Measurements from ENCODE around the gene KCTD13.
"Not testable (repeated sequence)": the region's sequence is repeated elsewhere in the genome, so short reads cannot be mapped to it uniquely, and the experiment has no call there.

Gene KCTD13

DNA sequence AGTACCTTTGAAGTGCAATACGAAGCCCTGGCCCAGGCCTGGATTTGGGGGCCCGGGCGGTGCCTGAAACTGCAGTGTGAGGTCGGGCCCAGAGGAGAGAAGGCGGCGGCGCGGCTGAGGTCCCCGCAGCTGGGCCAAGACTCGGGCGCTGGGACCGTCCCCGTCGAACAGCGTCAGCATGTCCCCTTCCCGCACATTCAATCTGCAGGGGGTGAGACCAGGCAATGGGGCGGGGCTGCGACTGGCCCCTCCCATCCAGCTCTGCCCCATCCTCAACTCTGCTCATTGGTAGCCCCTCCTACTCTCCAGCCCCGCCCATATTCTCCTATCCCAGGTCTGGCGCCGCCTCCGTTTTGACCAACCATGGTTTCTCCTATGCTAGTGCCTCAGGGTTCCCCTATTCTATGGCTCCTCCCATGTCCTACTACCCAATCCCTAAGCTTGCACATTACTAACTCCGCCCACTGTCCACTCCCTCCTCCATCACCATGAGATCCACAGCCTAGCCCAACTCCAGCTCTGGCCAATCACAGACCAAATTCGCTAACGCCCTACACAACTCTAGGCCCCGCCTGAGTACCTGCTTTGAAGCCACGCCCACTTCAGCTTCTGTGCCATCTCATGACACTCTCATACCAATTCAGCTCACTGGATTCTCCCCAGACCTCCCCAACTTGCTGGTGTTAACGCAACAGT, 48.6 kb downstream of the KCTD13 start:
- FAIRE-seq, result no peak

DNA sequence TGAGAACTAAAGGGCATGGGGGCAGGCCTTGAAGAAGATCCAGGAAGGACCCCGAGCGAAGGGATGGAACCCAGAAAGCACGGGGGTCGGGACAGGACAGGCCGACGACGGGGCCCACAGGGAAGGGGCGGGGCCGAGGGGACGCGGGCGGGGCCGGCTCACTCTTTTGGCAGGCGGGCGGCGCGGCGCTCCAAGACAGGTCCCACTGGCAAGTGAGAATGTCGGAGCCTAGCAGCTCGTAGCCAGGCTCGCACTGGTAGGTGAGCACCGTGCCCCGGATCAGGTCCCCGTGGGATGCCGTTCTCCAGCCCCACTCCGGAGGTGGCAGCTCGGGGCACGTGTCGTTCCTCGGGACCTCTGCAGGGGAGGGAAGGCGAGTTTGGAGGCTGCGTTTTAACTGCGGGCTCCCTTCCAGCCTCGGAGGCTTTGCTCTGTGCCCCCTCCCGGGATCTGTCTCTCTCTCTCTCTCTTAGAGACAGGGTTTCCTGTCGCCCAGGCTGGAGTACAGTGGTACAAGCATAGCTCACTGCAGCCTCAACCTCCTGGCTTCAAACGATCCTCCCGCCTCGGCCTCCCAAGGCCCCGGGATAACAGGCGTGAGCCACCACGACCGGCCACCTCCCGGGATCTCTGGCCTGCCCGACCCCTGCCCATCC, 49.3 kb downstream of the KCTD13 start:
- no peak for FAIRE-seq

DNA sequence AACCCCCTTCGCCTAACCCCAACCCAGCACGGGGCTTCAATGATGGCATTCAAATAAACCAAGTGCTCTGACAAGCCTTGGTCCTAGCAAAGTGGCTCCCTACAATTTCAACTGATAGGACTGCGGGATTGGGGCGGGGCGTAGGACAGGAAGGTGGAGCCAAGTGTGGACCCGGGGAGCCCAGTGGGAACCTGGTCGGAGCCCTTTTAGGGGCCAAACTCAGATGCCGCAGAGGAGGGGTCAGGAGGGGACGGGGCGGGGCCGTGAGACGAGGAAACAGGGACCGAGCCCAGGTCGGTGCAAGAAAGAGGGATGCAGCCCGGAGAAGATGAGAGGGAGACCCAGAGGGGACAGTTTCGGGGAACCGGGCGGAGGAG, 49.8 kb downstream of the KCTD13 start:
- no peak for FAIRE-seq

DNA sequence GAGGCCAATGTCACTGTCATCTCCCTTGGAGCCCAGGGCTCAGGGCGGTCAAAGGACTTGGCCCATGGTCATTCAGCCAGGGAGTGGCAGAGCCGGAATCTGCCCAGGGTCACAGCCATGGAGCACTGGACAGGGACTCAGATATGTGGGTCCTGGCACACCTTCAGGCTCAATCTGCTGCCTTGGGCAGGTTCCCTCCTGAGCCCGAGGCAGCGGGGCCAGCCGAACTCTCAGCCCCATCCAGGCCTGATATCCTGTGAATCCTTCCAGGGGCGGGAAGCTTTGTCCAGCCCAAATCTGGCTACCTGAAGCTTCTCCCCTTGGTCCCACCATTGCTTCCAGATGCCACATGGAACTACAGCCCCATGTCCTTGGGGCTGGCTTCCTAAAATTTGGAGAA, 50.8 kb downstream of the KCTD13 start:
- FAIRE-seq, result no peak

DNA sequence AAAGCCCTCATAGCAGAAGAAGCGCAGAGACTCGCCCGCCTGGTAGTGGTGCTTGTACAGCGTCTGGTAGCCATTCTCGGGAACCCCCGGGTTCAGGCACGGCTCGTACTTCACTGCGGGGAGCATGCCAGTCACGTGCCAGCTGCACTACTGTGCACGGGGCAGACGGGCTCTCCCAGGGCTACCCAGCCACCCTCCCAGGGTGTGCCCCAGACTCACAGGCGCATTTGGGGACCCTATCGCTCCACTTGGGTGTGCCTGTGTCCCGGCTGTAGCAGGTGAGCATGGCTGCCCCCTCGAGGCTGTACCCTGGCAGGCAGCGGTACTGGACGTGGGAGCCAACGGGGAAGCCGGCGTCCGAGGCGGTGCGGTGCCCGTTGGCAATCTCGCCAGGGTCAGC, 52.7 kb downstream of the KCTD13 start:
- FAIRE-seq, result no peak

DNA sequence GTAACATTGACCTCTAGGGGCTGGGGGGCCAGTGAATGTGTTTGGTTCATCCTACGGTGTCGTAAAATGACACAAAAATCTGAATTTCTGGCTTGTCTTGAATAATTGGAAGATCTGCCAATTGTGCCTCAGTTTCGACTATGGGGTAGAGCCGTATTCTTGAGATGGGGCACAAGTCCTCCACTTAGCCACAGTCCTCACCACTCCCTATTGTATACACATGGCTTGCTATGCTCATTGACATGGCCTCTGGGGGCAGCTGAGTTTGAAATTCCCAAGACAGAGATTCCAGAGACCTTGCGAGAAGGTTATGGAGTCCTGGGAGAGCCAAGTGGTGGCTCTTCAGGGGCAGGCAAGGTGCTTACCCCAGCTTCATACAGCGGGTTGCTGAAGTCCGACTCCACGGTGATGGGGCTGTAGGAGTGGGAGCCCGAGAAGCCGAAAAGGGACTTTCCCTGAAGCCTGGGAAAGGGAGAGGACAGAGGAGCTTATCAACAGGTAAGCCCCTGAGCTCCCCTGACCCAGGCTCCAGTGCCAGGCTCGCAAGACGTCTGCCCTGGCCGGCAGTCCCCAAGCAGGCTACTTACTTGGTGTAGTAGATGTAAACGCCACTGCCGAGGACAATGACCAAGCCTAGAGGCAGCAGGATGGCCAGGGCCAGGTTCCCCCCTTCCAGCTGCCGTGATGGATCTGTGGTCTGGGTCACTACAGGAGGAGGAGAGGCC, 54.0 kb downstream of the KCTD13 start:
- no peak for FAIRE-seq

DNA sequence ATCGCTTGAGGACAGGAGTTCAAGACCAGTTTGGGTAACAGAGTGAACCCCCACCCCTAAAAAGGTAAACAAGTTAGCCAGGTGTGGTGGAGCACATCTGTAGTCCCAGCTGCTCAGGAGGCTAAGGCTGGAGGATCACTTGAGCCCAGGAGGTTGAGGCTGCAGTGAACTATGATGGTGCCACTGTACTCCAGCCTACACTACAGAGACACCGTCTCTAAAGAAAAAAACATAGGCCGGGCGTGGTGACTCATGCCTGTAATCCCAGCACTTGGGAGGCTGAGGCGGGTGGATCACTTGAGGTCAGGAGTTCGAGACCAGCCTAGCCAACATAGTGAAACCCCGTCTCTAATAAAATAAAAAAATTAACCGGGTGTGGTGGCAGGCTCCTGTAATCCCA, 57.0 kb downstream of the KCTD13 start:
- not testable (repeated sequence) for FAIRE-seq

DNA sequence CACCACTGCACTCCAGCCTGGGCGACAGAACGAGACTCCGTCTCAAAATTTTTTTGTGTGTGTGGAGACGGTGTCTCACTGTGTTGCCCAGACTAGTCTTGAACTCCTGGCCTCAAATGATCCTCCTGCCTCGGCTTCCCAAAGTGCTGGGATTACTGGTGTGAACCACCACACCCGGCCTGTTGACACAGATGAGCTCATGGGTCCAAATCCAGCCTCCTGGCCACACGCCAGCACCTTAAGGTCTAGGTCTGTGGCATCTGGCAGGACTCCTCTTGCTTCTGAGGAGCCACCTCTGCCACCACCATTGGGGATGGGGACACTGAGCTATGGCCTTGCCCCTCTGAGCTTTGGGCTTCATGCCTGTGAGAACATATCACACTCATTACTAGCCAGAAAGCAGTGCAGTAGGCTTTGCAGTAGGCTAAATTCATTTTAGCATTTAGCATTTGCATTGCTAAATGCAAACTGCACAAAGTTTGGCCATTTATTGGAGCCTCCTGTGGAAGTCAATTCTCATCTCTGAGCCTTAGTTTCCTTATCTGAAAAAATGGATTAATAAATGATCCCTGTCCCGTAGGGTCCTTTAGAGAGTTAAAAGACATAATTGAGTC, 57.5 kb downstream of the KCTD13 start:
- no peak for FAIRE-seq

DNA sequence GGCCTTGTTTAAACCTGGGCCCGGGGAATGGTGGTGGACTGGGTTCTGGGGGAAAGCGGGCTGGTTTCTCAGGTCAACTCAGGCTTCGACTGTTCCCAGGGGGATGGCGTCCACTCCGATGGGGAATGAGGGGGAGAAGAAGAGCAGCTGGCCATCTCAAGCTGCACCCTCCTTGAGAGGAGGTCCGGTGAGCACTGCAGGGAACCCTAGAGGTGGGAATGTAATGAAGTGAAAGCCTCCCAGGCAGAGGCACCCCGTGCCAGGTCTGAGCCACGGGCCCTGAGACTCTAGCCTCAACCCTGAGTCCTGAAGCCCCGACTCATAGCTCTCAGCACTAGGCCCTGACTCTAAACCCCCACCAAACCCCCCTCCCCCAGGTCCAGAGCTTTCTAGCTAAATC, 61.8 kb downstream of the KCTD13 start:
- FAIRE-seq, result no peak

DNA sequence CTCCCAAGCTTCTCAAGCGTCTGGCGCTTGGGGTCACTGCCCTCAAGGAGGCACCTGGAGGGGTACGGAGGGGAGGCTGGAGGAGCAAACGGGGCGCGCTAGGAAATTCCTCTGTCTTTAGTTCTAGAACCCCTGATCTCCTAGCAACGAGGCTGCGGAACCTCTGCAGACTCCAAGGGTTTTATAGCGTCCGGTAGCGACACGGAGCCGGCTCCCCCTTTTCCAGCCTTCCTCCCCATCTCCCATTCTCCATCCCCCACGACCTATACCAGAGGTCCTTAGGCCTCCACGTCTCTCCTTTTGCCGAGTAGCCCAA, 62.4 kb downstream of the KCTD13 start:
- FAIRE-seq, result no peak

DNA sequence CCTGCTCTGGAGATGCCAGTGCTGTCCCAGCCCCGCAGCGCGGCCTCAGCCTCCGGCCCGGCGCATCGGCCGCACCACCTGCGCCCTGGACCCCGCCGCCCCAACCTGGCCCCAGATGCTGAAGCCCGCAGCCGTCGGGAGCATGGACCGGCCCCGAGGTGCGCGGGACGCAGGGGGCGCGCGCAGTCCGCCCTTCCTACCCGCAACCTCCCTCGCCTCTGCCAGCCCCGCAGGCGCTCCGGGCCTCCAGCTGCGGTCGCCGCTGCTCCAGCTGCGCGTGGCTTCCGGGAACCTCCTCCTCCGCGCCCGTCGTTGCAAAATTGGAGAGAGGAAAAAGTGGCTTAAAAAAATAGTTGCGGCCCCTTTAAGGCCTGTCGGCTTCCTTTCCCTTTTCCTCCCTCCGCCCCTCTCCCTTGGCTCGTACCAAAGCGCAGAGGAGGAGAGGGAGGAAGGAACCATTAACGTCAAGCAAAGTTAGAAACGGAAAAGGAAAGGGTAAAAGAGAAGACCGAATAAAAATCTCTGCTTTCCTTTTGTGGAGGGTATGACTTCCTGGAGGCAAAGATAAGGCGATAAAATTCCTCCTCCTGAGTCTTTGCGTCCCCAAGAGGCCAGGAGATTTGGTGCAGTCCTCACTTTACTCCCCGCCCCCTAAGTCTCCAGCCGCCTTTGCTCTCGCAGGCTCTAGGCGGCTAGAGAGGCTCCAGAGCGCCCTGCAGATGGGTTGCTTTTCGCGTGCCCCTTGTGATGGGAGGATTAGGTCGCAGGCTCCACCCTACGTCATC, 63.0 kb downstream of the KCTD13 start, which contains the start of gene CDIPT:
Gene CDIPT, minus strand, starts transcription at position 343 of the 785 bp plus-strand sequence. CDS start 369 bp downstream, outside the sequence.
- peak; percentile 84 for FAIRE-seq

DNA sequence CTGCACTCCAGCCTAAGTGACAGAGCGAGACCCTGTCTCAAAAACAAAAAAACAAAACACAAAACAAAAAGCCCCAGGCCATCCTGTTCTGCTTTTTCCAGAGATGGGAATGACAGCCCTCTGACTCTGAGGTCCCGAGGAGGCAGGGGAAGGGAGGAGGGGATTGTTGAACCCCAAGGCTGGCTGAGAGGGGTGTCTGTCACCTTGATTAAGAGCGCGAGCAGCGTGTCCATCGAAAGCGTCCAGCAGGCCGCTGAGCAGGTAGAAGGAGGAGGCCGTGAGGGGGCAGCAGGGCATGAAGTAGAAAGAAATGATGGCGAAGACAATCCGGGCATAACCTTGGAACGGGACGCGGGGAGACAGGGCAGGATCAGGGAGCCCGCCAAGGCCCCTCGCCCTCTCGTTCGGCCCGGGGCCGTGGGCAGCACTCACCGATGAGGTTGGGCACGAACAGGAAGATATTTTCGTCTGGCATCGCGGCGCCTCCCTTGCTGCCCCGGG, 63.6 kb downstream of the KCTD13 start:
- FAIRE-seq, result no peak

DNA sequence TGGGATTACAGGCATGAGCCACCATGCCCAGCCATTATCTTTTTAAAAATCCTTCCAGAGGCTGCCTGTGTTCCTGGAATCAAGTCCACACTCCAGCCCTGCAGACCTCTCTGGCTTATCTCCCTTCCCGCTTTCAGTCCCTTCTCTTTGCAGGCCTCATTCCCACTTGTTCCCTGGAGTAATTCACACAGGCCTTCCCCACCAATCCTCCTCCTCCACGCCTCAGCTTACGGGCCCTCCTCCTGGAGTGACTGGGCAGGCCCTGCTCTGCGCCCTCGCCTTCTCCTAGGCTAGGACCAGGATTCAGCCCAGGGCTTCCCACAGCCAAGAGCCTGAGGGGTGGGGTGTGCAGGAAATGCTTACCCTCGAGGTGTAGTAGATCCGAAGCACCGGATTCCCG, 65.8 kb downstream of the KCTD13 start:
- no peak for FAIRE-seq

DNA sequence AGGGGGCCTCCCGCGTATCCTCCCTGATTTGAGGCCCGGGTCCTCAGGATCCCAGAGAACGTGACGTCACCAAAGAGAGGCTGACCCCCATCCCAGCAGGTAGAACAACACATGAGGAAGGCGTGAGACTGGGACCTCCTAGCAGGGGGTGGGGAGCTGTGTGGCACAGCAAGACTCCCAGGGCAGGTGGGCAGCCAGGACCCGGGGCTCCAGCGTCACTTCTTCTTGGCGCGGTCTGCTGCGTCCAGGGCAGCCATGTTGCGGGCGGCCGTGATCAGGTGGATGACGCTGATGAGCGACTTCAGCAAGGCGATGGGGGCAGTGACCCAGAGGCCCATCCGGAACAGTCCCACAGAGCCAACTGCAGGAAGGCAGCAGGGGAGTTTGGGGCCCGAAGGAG, 67.1 kb downstream of the KCTD13 start:
- no peak for FAIRE-seq

DNA sequence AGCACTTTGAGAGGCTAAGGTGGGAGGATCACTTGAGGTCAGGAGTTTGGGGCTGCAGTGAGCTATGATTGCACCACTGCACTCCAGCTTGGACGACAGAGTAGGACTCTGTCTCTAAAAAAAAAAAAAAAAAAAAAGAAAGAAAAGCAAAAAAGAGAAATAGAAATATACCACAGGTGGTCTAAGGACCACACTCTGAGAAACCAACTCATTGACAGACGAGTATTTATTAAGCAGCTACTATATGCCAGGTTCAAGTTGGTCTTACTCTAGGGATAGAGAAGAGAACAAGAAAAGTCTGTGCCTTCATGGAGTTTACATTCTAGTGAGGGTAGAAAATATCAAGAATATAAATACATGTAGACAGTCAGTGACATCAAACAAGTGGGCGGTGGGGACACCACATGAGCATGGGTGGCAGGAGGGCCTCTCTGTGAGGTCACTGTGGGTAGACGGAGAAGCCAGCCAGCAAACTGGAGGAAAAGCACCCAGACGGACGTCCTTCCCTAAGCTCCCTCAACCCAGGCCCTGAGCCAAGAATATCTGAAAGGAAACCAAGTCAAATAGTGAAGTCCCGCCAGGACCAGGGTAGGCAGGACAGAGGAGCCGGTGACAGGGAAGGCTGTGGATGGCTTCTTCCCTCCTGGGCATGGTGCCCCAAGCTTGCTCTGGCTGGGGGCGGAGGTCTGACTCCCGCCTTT, 67.7 kb downstream of the KCTD13 start:
- no peak for FAIRE-seq

DNA sequence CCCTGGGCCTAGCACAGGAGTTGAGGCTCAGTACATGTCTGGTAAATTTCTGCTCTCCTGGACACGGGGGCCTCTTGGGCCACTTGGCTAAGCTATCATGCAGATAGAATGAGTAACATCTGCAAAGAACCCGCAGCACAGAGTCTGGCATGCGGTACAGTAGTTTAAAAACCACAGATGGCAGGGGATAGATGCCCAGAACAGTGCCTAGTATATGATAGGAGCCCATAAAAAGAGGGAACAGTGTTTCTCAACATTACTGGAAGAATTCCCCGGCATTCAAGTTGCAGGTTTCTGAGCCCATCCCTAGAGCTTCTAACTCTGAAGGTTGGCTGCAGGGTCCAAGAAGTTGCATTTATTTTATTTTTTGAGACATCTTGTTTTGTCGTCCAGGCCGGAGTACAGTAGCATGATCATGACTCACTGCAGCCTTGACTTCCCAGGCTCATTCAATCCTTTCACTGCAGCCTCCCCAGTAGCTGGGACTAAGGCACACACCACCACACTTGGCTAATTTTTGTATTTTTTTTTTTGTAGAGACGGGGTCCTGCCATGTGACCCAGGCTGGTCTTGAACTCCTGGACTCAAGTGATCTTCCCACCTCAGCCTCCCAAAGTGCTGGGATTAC, 68.8 kb downstream of the KCTD13 start:
- FAIRE-seq, result no peak
